Muscle layer of colon (tissue), 2 donors: ENCODE measurements around the gene CABYR.

Experiments
- H3K27ac ChIP-seq: one replicate; pipeline ENCODE4 v1.7.0; 2013; ENCODE audit warnings: low read depth, mild to moderate bottlenecking, low read length, moderate library complexity
- H3K27me3 ChIP-seq, 2 donors: one replicate each; pipeline ENCODE4 v1.7.0; 2013; ENCODE audit warnings: low read length in 2 of 2, mild to moderate bottlenecking in 2 of 2; ENCODE audit not compliant: insufficient read depth in 2 of 2, control insufficient read depth in 1 of 2
- H3K36me3 ChIP-seq: one replicate; pipeline ENCODE4 v1.7.0; 2013; ENCODE audit warnings: mild to moderate bottlenecking, low read length; ENCODE audit not compliant: insufficient read depth
- H3K4me1 ChIP-seq: one replicate; pipeline ENCODE4 v1.7.0; 2013; ENCODE audit warnings: mild to moderate bottlenecking, low read length; ENCODE audit not compliant: insufficient read depth
- H3K4me3 ChIP-seq, 2 donors: one replicate each; pipeline ENCODE4 v1.7.0; 2013; ENCODE audit warnings: low read length in 2 of 2, low read depth in 1 of 2, mild to moderate bottlenecking in 1 of 2, moderate library complexity in 1 of 2
- H3K9ac ChIP-seq: one replicate; pipeline ENCODE4 v1.7.0; 2013; ENCODE audit warnings: low read length
- H3K9me3 ChIP-seq: one replicate; pipeline ENCODE4 v1.7.0; 2013; ENCODE audit warnings: mild to moderate bottlenecking, low read length
- donor health status: abdominal sarcoma.
- donor health status: Adenocarcinoma of cecum.

Gene CABYR

GRCh38 chr18:24196764-24197163 lies 57.9 kb downstream of the CABYR start:
- Histone ChIP-seq H3K27me3 (no peaks in the 10 kb centered on the region), H3K27ac (no peak overlapping the region), H3K9ac (no peak overlapping the region), H3K4me3 (no peak overlapping the region), H3K4me1 (peaks cover 16% of the 10 kb centered on the region), H3K36me3 (peaks cover 3% of the 10 kb centered on the region), H3K9me3 (no peaks in the 10 kb centered on the region)

- no peak overlapping the region for H3K4me3 ChIP-seq
- H3K9ac ChIP-seq, result no peak overlapping the region
- H3K36me3 ChIP-seq, result peaks cover 3% of the 10 kb centered on the region
- H3K4me1 ChIP-seq, result peaks cover 21% of the 10 kb centered on the region
- H3K9me3 ChIP-seq, result no peaks in the 10 kb centered on the region
- H3K27me3 ChIP-seq, result no peaks in the 10 kb centered on the region
- no peak overlapping the region for H3K27ac ChIP-seq
Observed at GRCh38 chr18:24197412-24197811, 58.5 kb downstream of the CABYR start.

GRCh38 chr18:24198461-24198860 lies 59.6 kb downstream of the CABYR start:
- Histone ChIP-seq H3K4me1 (peaks cover 23% of the 10 kb centered on the region), H3K9ac (no peak overlapping the region), H3K36me3 (peaks cover 3% of the 10 kb centered on the region), H3K9me3 (no peaks in the 10 kb centered on the region), H3K27me3 (no peaks in the 10 kb centered on the region), H3K27ac (no peak overlapping the region), H3K4me3 (no peak overlapping the region)

- Histone ChIP-seq H3K4me1 (peaks cover 27% of the 10 kb centered on the region), H3K27me3 (no peaks in the 10 kb centered on the region), H3K27ac (no peak overlapping the region), H3K9me3 (no peaks in the 10 kb centered on the region), H3K4me3 (no peak overlapping the region), H3K9ac (no peak overlapping the region), H3K36me3 (peaks cover 2% of the 10 kb centered on the region)
Observed at GRCh38 chr18:24199372-24199962, 60.6 kb downstream of the CABYR start.

GRCh38 chr18:24200494-24201290 lies 61.8 kb downstream of the CABYR start:
- Histone ChIP-seq H3K27me3 (no peaks in the 10 kb centered on the region), H3K36me3 (no peaks in the 10 kb centered on the region), H3K9ac (no peak overlapping the region), H3K9me3 (no peaks in the 10 kb centered on the region), H3K4me1 (peaks cover 27% of the 10 kb centered on the region), H3K27ac (no peak overlapping the region), H3K4me3 (no peak overlapping the region)

- no peaks in the 10 kb centered on the region for H3K36me3 ChIP-seq
- no peak overlapping the region for H3K9ac ChIP-seq
- H3K27me3 ChIP-seq, result no peaks in the 10 kb centered on the region
- H3K9me3 ChIP-seq, result no peaks in the 10 kb centered on the region
- no peak overlapping the region for H3K4me3 ChIP-seq
- H3K4me1 ChIP-seq, result peaks cover 27% of the 10 kb centered on the region
- no peak overlapping the region for H3K27ac ChIP-seq
Observed at GRCh38 chr18:24201699-24202687, 63.1 kb downstream of the CABYR start.

GRCh38 chr18:24204904-24205303 lies 66.0 kb downstream of the CABYR start:
- H3K36me3 ChIP-seq, result no peaks in the 10 kb centered on the region
- no peak overlapping the region for H3K4me3 ChIP-seq
- no peak overlapping the region for H3K9ac ChIP-seq
- H3K9me3 ChIP-seq, result no peaks in the 10 kb centered on the region
- no peak overlapping the region for H3K27ac ChIP-seq
- H3K27me3 ChIP-seq, result no peaks in the 10 kb centered on the region
- H3K4me1 ChIP-seq, result peaks cover 20% of the 10 kb centered on the region

- no peaks in the 10 kb centered on the region for H3K36me3 ChIP-seq
Observed at GRCh38 chr18:24208270-24209035, 69.6 kb downstream of the CABYR start.

GRCh38 chr18:24209558-24209957 lies 70.7 kb downstream of the CABYR start:
- Histone ChIP-seq H3K36me3 (no peaks in the 10 kb centered on the region), H3K27me3 (no peaks in the 10 kb centered on the region), H3K4me3 (no peak overlapping the region), H3K9ac (no peak overlapping the region), H3K27ac (no peak overlapping the region), H3K9me3 (no peaks in the 10 kb centered on the region), H3K4me1 (no peaks in the 10 kb centered on the region)

More at GRCh38 chr18:24208270-24209035, 69.6 kb downstream of the CABYR start:
- no peaks in the 10 kb centered on the region for H3K27me3 ChIP-seq
- H3K27ac ChIP-seq, result no peak overlapping the region
- no peak overlapping the region for H3K9ac ChIP-seq
- no peak overlapping the region for H3K4me3 ChIP-seq
- no peaks in the 10 kb centered on the region for H3K9me3 ChIP-seq
- peaks cover 4% of the 10 kb centered on the region for H3K4me1 ChIP-seq
